ENCODE measurements around the gene NFYC. TPM values are rescaled to one million over a fixed set of nuclear protein-coding genes. Genes with fewer than 3 reads are reported as not detected.

Gene NFYC
- total RNA-seq, 4 donors from 2014 or later, result 30.3 to 36.3 (median 33.3) TPM

GRCh38 chr1:40664791-40665190 is 26.7 kb upstream of the NFYC start:
- Histone ChIP-seq H3K9me3 (no peaks in the 10 kb centered on the region), H3K27ac (peak overlapping the region in 1 of 4 donors; percentile 72), H3K27me3 (no peaks in the 10 kb centered on the region), H3K4me3 (peak overlapping the region; percentile 39 to 80 (median 58)), H3K36me3 (no peaks in the 10 kb centered on the region), H3K4me1 (peaks cover 0 to 41% (median 14%) of the 10 kb centered on the region in 4 donors)
- no peak for DNase-seq (ENCODE audit: low spot score in 2 of 2)
- TF ChIP-seq POLR2A (IDR thresholded peaks at IDR 0.05), result no peak
- no peak for TF ChIP-seq EP300 (IDR thresholded peaks at IDR 0.05)
- TF ChIP-seq CTCF (IDR thresholded peaks at IDR 0.05), result no peak
- WGBS, 2 donors, result 40 to 56% methylated on average over 2 of the region's 2 CpGs

DNA sequence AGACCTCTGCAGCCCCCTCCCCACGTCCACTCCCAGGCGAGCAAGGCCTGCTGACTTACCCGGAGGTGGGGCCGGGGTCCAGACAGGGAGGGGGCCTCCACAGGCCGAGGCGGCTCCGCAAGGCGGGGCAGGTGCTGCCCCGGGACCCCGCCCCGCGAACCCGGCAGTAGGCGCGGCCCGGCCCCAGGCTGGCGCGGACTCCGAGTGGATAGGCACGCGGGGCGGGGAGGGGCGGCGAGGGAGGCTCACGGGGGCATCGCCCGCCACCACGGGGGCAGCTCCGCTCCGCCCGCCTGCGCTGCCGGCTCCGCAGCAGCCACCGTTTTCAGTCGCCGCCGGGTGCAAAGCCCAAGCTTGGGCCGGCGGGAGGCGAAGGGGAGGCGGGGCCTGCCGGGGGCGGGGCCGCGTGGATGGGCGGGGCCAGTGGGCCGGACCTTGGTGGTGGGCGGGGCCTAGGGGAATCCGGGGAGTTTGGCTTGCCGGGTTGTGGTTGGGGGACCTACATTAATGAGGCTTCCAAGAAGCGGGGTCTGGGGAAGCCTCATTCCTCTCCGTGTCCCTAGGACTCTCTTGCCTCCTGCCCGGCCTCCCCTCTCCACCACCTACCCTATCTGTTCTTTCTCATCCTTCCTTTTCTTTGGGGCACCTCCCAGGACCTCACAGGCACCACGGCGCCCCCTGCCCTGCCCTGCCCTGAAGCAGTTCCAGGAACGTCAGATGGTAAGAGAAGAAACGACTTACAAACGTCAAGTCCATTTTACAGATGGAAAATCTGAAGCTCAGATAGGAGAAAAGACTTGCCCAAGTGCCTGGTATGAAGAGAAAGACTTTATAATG is 26.0 kb upstream of the NFYC start, which contains the start of gene RIMS3:
Gene RIMS3, minus strand, starts transcription at position 348 of the 837 bp plus-strand sequence. CDS start 23,757 bp downstream, outside the sequence.
- peak; percentile 41 to 72 for DNase-seq (ENCODE audit: low spot score in 2 of 2)
- H3K27ac ChIP-seq, result peak within 1 kb of the TSS in 3 of 4 donors; percentile 22 to 72 (median 50)
- TF ChIP-seq POLR2A (IDR thresholded peaks at IDR 0.05), result peak in 1 of 2 donors; percentile 19
- TF ChIP-seq CTCF (IDR thresholded peaks at IDR 0.05), result no peak
- H3K36me3 ChIP-seq, result no peaks in the 10 kb centered on the region
- H3K4me1 ChIP-seq, result peaks cover 0 to 41% (median 14%) of the 10 kb centered on the region in 4 donors
- H3K9me3 ChIP-seq, result no peaks in the 10 kb centered on the region
- 1 to 4% methylated on average over 12 to 51 of the region's 59 CpGs for WGBS, 2 donors
- no peaks in the 10 kb centered on the region for H3K27me3 ChIP-seq
- H3K4me3 ChIP-seq, result peak within 1 kb of the TSS; percentile 39 to 80 (median 58)

- TF ChIP-seq CTCF (IDR thresholded peaks at IDR 0.05) (peak; percentile 74 to 97 (median 90)), EP300 (IDR thresholded peaks at IDR 0.05) (no peak)
- Histone ChIP-seq H3K27ac (no peak overlapping the region), H3K36me3 (no peaks in the 10 kb centered on the region), H3K4me1 (peaks cover 0 to 31% (median 14%) of the 10 kb centered on the region in 4 donors), H3K4me3 (peak overlapping the region in 1 of 4 donors; percentile 33), H3K27me3 (no peaks in the 10 kb centered on the region), H3K9me3 (no peaks in the 10 kb centered on the region)
- peak; percentile 47 to 72 for DNase-seq (ENCODE audit: low spot score in 2 of 2)
- WGBS, 2 donors, result 11 to 12% methylated on average over 21 of the region's 21 CpGs
Observed at GRCh38 chr1:40668769-40669525, 22.6 kb upstream of the NFYC start.

- Histone ChIP-seq H3K9me3 (no peaks in the 10 kb centered on the region), H3K27ac (no peak overlapping the region), H3K4me3 (no peak overlapping the region), H3K4me1 (peaks cover 0 to 12% (median 4%) of the 10 kb centered on the region in 4 donors), H3K27me3 (no peaks in the 10 kb centered on the region), H3K36me3 (no peaks in the 10 kb centered on the region)
- TF ChIP-seq EP300 (IDR thresholded peaks at IDR 0.05) (no peak), CTCF (IDR thresholded peaks at IDR 0.05) (no peak), POLR2A (IDR thresholded peaks at IDR 0.05) (no peak)
- 70 to 71% methylated on average over 4 of the region's 4 CpGs for WGBS, 2 donors
- no peak for DNase-seq (ENCODE audit: low spot score in 2 of 2)
Observed at GRCh38 chr1:40673452-40673851, 18.1 kb upstream of the NFYC start.
